OCI-LY7 (cell line): ENCODE data around the gene GNA15. TPM values are rescaled to one million over a fixed set of nuclear protein-coding genes. Genes with fewer than 3 reads are reported as not detected.

Experiments used
- BruUV-seq: library from RNA; stranded (reverse); fragments of 400-500 nt; replicated peaks from 2 replicates; lab custom pipeline; 2021; lab: Mats Ljungman, UMichigan
- CTCF ChIA-PET: fragments of 300-600 bp; sonication (Branson Sonifier 250); formaldehyde crosslinking; loops from one replicate; lab custom pipeline; 2022; ENCODE audit warnings: antibody characterized with exemption; ENCODE audit not compliant: unreplicated experiment; lab: Charles Lee
- POLR2A ChIA-PET: fragments of 300-600 bp; sonication (Branson Sonifier 250); formaldehyde crosslinking; loops from one replicate; lab custom pipeline; 2022; ENCODE audit warnings: antibody characterized with exemption; lab: Charles Lee
- DNase-seq: peaks from one replicate; pipeline ENCODE4 v3.0.0-alpha.2; 2015; ENCODE audit warnings: low spot score
- H2AFZ ChIP-seq: fragments of 200-600 bp; sonication (generic), shearing (Covaris generic); 2 replicates; pipeline ENCODE4 v1.6.1; 2014; ENCODE audit warnings: mild to moderate bottlenecking, antibody characterized with exemption, low read length, moderate library complexity
- H3K27ac ChIP-seq: fragments of 200-600 bp; sonication (generic); 2 replicates; pipeline ENCODE4 v1.5.1; 2014; ENCODE audit warnings: mixed run types, low read depth, mild to moderate bottlenecking, moderate library complexity, low read length, inconsistent platforms; ENCODE audit not compliant: poor library complexity, severe bottlenecking
- H3K36me3 ChIP-seq: fragments of 200-600 bp; sonication (generic); 2 replicates; pipeline ENCODE4 v1.6.1; 2014; ENCODE audit warnings: mild to moderate bottlenecking, antibody characterized with exemption, low read length, moderate library complexity, mixed read lengths; ENCODE audit not compliant: insufficient read depth
- H3K4me1 ChIP-seq: fragments of 200-600 bp; sonication (generic); 2 replicates; pipeline ENCODE4 v1.5.1; 2014; ENCODE audit warnings: mild to moderate bottlenecking, low read length; ENCODE audit not compliant: insufficient read depth, poor library complexity, severe bottlenecking
- H3K4me2 ChIP-seq: fragments of 200-600 bp; sonication (generic); 2 replicates; pipeline ENCODE4 v1.6.1; 2014; ENCODE audit warnings: mild to moderate bottlenecking, low read length
- H3K4me3 ChIP-seq: fragments of 200-600 bp; sonication (generic); 2 replicates; pipeline ENCODE4 v1.5.1; 2014; ENCODE audit warnings: mild to moderate bottlenecking, low read depth, low read length; ENCODE audit not compliant: poor library complexity, severe bottlenecking
- H3K79me2 ChIP-seq: fragments of 200-600 bp; sonication (generic); 2 replicates; pipeline ENCODE4 v1.6.1; 2016; ENCODE audit warnings: low read depth, mild to moderate bottlenecking, low read length, moderate library complexity, mixed read lengths; ENCODE audit not compliant: insufficient read depth
- H3K9me2 ChIP-seq: fragments of 200-600 bp; sonication (generic); 2 replicates; pipeline ENCODE4 v1.6.1; 2016; ENCODE audit warnings: mild to moderate bottlenecking, low read length, mixed read lengths; ENCODE audit not compliant: insufficient read depth
- H3K9me3 ChIP-seq: fragments of 200-600 bp; sonication (generic); 2 replicates; pipeline ENCODE4 v1.6.1; 2014; ENCODE audit warnings: mild to moderate bottlenecking, mixed run types, low read length, mixed read lengths
- H4K20me1 ChIP-seq: fragments of 200-600 bp; sonication (generic); 2 replicates; pipeline ENCODE4 v1.6.1; 2014; ENCODE audit warnings: mild to moderate bottlenecking, antibody characterized with exemption, low read length, moderate library complexity, mixed read lengths; ENCODE audit not compliant: insufficient read depth
- CTCF ChIP-seq: fragments of 200-600 bp; sonication (generic); conservative IDR thresholded peaks from 2 replicates; pipeline ENCODE4 v1.5.1; 2014; ENCODE audit warnings: mild to moderate bottlenecking, antibody characterized with exemption, low read length, moderate library complexity, mixed read lengths
- EZH2phosphoT487 ChIP-seq: fragments of 200-600 bp; sonication (generic); IDR thresholded peaks from 2 replicates; pipeline ENCODE4 v1.6.1; 2018; ENCODE audit warnings: low read depth, borderline replicate concordance, mild to moderate bottlenecking, mixed run types, antibody characterized with exemption, low read length, moderate library complexity, mixed read lengths
- intact Hi-C: fragments of 100-400 bp; cut with micrococcal nuclease; formaldehyde crosslinking; loops from one replicate; pipeline ENCODE4 v1.10.0; 2022; ENCODE audit not compliant: unreplicated experiment
- total RNA-seq, 2 experiments: library from RNA; depleted of rRNA in 1 of 2; stranded (reverse); fragments of >200 nt in 1 of 2; shearing (Covaris generic) in 1 of 2; gene quantifications; 2 replicates each; pipeline ENCODE4 v1.2.3, GENCODE V29; 2014 to 2022

The GNA15 gene
- total RNA-seq, 2 experiments from 2014 or later: not detected

GRCh38 chr19:3161453-3161852, 25.6 kb downstream of the GNA15 start:
- intact Hi-C loops: no loop called here
- CTCF ChIA-PET: interaction anchor here (1.3 kb wide), 1 partner anchor 34 kb away, joined by 3 read pairs; no protein-coding TSS in a partner anchor
- Histone ChIP-seq H3K9me3 (no peaks in the 10 kb centered on the region), H3K27ac (no peak overlapping the region), H3K4me2 (no peak overlapping the region), H4K20me1 (no peaks in the 10 kb centered on the region), H3K4me1 (peaks cover 6% of the 10 kb centered on the region), H3K9me2 (no peaks in the 10 kb centered on the region), H2AFZ (no peak overlapping the region), H3K4me3 (no peak overlapping the region), H3K36me3 (no peaks in the 10 kb centered on the region), H3K79me2 (no peaks in the 10 kb centered on the region)
- TF ChIP-seq CTCF: no peak
- no peak for DNase-seq
- POLR2A ChIA-PET: interaction anchor here (1.2 kb wide), 1 partner anchor 126 kb away, joined by 3 read pairs; no protein-coding TSS in a partner anchor
- BruUV-seq: no TSS peak

- H4K20me1 ChIP-seq: no peaks in the 10 kb centered on the region
- no peak overlapping the region for H3K4me3 ChIP-seq
- DNase-seq: peak; percentile 55
- CTCF ChIA-PET: interaction anchor here (1.3 kb wide), 1 partner anchor 35 kb away, joined by 3 read pairs; no protein-coding TSS in a partner anchor
- H3K27ac ChIP-seq: no peak overlapping the region
- POLR2A ChIA-PET: interaction anchor here (1.2 kb wide), 1 partner anchor 127 kb away, joined by 3 read pairs; no protein-coding TSS in a partner anchor
- no peaks in the 10 kb centered on the region for H3K36me3 ChIP-seq
- H3K79me2 ChIP-seq: no peaks in the 10 kb centered on the region
- TF ChIP-seq EZH2phosphoT487 (no peak), CTCF (no peak)
- H3K9me3 ChIP-seq: no peaks in the 10 kb centered on the region
- no peaks in the 10 kb centered on the region for H3K9me2 ChIP-seq
- no peak overlapping the region; the same call in 1 of the 2 replicates for H2AFZ ChIP-seq
- intact Hi-C loops: loop anchor here (1.0 to 2.0 kb wide), 4 partner anchors 16 to 212 kb away; no protein-coding TSS in a partner anchor
- H3K4me2 ChIP-seq: no peak overlapping the region
- BruUV-seq: no TSS peak
- H3K4me1 ChIP-seq: peaks cover 6% of the 10 kb centered on the region
Observed at GRCh38 chr19:3162418-3163229, 26.8 kb downstream of the GNA15 start.
